Ovary (tissue), 9 donors: ENCODE data around the gene CNIH2. TPM values are rescaled to one million over a fixed set of nuclear protein-coding genes. Genes with fewer than 3 reads are reported as not detected.
"Not testable (repeated sequence)": the region's sequence is repeated elsewhere in the genome, so short reads cannot be mapped to it uniquely, and the experiment has no call there.

Source experiments
- DNase-seq, 5 donors: peaks; one replicate each; pipeline ENCODE4 v3.0.0-alpha.2; 2019 to 2020
- H3K27ac ChIP-seq, 2 donors: fragments of 200-600 bp; one replicate each; pipeline versions ENCODE4 v1.5.1 to v1.8.0; 2019 to 2022
- H3K27me3 ChIP-seq: fragments of 200-600 bp; one replicate; pipeline ENCODE4 v1.8.0; 2022
- H3K36me3 ChIP-seq: fragments of 200-600 bp; sonication (generic); one replicate; pipeline ENCODE4 v1.5.1; 2019
- H3K4me1 ChIP-seq: one replicate; pipeline ENCODE4 v1.8.1; 2013; ENCODE audit warnings: mild to moderate bottlenecking, moderate library complexity; ENCODE audit not compliant: insufficient read depth
- H3K4me3 ChIP-seq: fragments of 200-600 bp; sonication (generic); one replicate; pipeline ENCODE4 v1.5.1; 2017
- H3K9me3 ChIP-seq, 2 donors: fragments of 200-600 bp in 1 of 2; sonication (generic) in 1 of 2; one replicate each; pipeline versions ENCODE4 v1.5.1 to v1.8.1; 2013 to 2019; ENCODE audit warnings: mild to moderate bottlenecking in 1 of 2, moderate library complexity in 1 of 2
- EP300 ChIP-seq: sonication (generic); formaldehyde crosslinking; IDR thresholded peaks from one replicate; pipeline ENCODE4 v1.6.1; 2017; ENCODE audit warnings: antibody characterized with exemption
- POLR2A ChIP-seq: fragments of 450-650 bp; IDR thresholded peaks from one replicate; pipeline ENCODE4 v1.6.1; 2017; ENCODE audit warnings: antibody characterized with exemption, mild to moderate bottlenecking, moderate library complexity
- WGBS, 3 donors: extraction: QIAGEN DNeasy Blood & Tissue Kit in 1 of 3; methylation state at CpG; one replicate each; pipeline versions ENCODE4 v1.1.5 to v1.1.7; 2013 to 2017; 5-methylcytosine and 5-hydroxymethylcytosine counted together
- intact Hi-C, 4 donors: fragments of 100-400 bp; cut with DNase I; formaldehyde crosslinking; loops; one replicate each; pipeline versions ENCODE4 v1.11.0 to v1.15.1; 2022 to 2023
- polyA plus RNA-seq, 2 donors: library from polyadenylated mRNA; stranded (reverse); fragments of 200-250 nt in 1 of 2; fragments of 350-450 nt in 1 of 2; fragmentation: Illumina TruSeq in 1 of 2; extraction: RNeasy Lipid Tissue Mini Kit (QIAGEN cat#74804) in 1 of 2; gene quantifications; one replicate each; pipeline ENCODE4 v1.2.3, GENCODE V29; 2013 to 2014
- total RNA-seq, 7 donors: library from RNA; depleted of rRNA in 2 of 7; stranded (reverse); fragments of >200 nt in 2 of 7; fragmentation: NEBNext Ultra II Directional in 3 of 7; extraction: Animal tissue kit (Norgen Biotek cat#: 25700) in 3 of 7; gene quantifications; one replicate each; pipeline versions ENCODE4 v1.1.0 to v1.2.4, GENCODE V29; 2016 to 2023
- TF ChIP-seq, protein P1 (sequence below), 3 donors: fragments of 450-650 bp in 2 of 3; fragments of 200-600 bp in 1 of 3; IDR thresholded peaks; one replicate each; pipeline versions ENCODE4 v1.5.1 to v1.8.0; 2016 to 2022; ENCODE audit warnings: antibody characterized with exemption in 3 of 3, mild to moderate bottlenecking in 1 of 3
- donor health status: DM: no; HTN: no; CAD: no; lungs with moderate emphysema.
- donor health status: DM: no; HTN: no; CAD: no.
- donor health status: Bipolar disorder and iron deficiency.
- donor health status: DM: yes; HTN: yes; CAD: no.
- donor health status: DM: no; HTN: no; CAD: no.
- donor health status: DM: yes; HTN: yes; CAD: no.

The CNIH2 gene
- total and polyA plus RNA-seq, 9 donors, result 0.33 to 2.5 (median 0.65) TPM; not detected in 1

DNA sequence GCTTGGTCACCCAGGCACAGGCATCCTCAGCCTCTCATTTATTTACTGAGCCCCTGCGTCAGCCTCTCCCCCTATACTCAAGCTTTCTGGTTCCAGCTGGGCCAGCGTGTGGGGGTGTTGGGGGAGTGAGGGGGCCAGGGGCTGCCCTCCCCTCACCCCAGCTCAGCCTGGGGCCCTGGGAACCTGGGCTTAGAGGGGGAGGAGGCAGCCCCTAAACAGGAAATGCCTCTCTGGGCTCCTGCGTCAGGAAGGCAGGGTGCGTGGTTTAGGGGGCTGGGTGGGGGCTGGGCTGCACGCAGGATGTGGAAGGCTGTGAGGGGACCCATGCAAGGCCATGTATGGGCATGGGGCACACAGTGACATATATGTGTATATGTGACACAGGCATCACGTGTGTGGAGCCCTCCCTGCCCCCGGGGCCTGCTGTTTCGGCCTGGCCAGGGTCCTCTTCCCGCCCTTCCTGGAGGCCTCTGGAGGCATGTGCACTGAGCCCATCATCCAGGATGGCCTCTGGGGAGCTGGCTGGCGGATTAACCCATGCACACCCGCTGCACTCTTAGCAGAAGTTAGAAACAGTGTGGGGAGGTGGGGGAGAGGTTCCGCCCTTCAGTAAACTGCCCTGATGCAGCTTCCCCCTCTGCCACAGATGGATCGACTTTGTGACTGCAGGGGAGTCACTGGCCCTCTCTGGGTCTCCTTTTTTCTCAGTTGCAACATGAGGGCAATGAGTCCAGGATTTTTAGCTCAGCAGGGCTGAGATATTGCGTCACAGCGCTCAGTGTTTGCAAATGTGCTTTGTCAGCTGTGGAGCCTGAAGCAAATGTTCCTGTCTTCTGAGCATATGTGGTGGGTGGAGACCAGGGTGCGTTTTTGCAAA is 40.0 kb downstream of the CNIH2 start:
- Histone ChIP-seq H3K27ac (peak overlapping the region; percentile 42 to 76), H3K9me3 (no peaks in the 10 kb centered on the region), H3K27me3 (no peaks in the 10 kb centered on the region), H3K4me3 (no peak overlapping the region), H3K4me1 (peaks cover 33% of the 10 kb centered on the region), H3K36me3 (no peaks in the 10 kb centered on the region)
- no peak for TF ChIP-seq POLR2A
- TF ChIP-seq, protein P1, sequence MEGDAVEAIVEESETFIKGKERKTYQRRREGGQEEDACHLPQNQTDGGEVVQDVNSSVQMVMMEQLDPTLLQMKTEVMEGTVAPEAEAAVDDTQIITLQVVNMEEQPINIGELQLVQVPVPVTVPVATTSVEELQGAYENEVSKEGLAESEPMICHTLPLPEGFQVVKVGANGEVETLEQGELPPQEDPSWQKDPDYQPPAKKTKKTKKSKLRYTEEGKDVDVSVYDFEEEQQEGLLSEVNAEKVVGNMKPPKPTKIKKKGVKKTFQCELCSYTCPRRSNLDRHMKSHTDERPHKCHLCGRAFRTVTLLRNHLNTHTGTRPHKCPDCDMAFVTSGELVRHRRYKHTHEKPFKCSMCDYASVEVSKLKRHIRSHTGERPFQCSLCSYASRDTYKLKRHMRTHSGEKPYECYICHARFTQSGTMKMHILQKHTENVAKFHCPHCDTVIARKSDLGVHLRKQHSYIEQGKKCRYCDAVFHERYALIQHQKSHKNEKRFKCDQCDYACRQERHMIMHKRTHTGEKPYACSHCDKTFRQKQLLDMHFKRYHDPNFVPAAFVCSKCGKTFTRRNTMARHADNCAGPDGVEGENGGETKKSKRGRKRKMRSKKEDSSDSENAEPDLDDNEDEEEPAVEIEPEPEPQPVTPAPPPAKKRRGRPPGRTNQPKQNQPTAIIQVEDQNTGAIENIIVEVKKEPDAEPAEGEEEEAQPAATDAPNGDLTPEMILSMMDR (IDR thresholded peaks at IDR 0.05), result no peak
- no peak for TF ChIP-seq EP300
- intact Hi-C loops, result no loop called here
- peak; percentile 52 to 75 (median 65) for DNase-seq
- WGBS, 3 donors, result 18 to 23% (median 19%) methylated on average over 15 to 16 of the region's 16 CpGs

DNA sequence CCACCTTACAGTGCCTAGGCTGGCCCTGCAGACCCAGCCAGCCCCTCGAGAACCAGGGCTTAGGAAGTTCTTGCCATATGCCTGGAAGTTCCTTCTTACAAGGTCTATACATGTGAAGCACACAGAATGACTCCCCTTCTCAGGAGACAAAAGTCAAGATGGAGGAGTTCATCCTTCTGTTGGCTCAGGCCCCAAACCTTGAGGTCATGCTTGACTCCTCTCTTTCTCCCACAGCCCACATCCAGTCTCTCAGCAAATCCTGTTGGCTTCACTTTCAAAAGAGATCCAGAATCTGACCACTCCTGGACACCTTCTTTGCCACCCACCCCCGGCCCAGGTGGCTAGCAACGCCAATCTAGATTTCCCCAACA is 40.6 kb downstream of the CNIH2 start:
- H3K27ac ChIP-seq, result peak overlapping the region in 1 of 2 donors; percentile 76
- peaks cover 32% of the 10 kb centered on the region for H3K4me1 ChIP-seq
- no peaks in the 10 kb centered on the region for H3K9me3 ChIP-seq
- intact Hi-C loops, result no loop called here
- no peak overlapping the region for H3K4me3 ChIP-seq
- no peaks in the 10 kb centered on the region for H3K27me3 ChIP-seq
- H3K36me3 ChIP-seq, result no peaks in the 10 kb centered on the region
- WGBS, 3 donors, result 51 to 73% (median 67%) methylated on average over 3 of the region's 3 CpGs
- peak in 1 of 5 donors; percentile 15 for DNase-seq
- TF ChIP-seq EP300 (no peak), POLR2A (no peak)
- TF ChIP-seq, protein P1 (IDR thresholded peaks at IDR 0.05), result no peak

DNA sequence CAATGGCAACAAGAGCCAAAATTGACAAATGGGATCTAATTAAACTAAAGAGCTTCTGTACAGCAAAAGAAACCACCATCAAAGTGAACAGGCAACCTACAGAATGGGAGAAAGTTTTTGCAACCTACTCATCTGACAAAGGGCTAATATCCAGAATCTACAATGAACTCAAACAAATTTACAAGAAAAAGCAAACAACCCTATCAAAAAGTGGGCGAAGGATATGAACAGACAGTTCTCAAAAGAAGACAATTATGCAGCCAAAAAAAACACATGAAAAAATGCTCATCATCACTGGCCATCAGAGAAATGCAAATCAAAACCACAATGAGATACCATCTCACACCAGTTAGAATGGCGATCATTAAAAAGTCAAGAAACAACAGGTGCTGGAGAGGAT is 42.3 kb downstream of the CNIH2 start:
- DNase-seq, H3K27ac ChIP-seq, H3K4me3 ChIP-seq, intact Hi-C loops, H3K27me3 ChIP-seq, H3K36me3 ChIP-seq, H3K9me3 ChIP-seq: not testable (repeated sequence)
- 96 to 100% (median 99%) methylated on average over 1 to 2 of the region's 2 CpGs for WGBS, 3 donors
- peaks cover 26% of the 10 kb centered on the region for H3K4me1 ChIP-seq

DNA sequence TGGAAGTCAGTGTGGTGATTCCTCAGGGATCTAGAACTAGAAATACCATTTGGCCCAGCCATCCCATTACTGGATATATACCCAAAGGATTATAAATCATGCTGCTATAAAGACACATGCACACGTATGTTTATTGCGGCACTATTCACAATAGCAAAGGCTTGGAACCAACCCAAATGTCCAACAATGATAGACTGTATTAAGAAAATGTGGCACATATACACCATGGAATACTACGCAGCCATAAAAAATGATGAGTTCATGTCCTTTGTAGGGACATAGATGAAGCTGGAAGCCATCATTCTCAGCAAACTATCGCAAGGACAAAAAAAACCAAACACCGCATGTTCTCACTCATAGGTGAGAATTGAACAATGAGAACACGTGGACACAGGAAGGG is 42.8 kb downstream of the CNIH2 start:
- H3K4me1 ChIP-seq, result peaks cover 26% of the 10 kb centered on the region
- H3K27ac ChIP-seq, DNase-seq, intact Hi-C loops, H3K9me3 ChIP-seq, H3K4me3 ChIP-seq, H3K27me3 ChIP-seq, H3K36me3 ChIP-seq: not testable (repeated sequence)
- WGBS, 3 donors, result 88 to 93% (median 92%) methylated on average over 6 of the region's 6 CpGs

- WGBS, 3 donors, result 86 to 88% (median 88%) methylated on average over 4 of the region's 4 CpGs
- TF ChIP-seq POLR2A (no peak), EP300 (no peak)
- TF ChIP-seq, protein P1 (IDR thresholded peaks at IDR 0.05), result no peak
- no peaks in the 10 kb centered on the region for H3K27me3 ChIP-seq
- no peak for DNase-seq
- no peaks in the 10 kb centered on the region for H3K36me3 ChIP-seq
- H3K9me3 ChIP-seq, result no peaks in the 10 kb centered on the region
- peaks cover 23% of the 10 kb centered on the region for H3K4me1 ChIP-seq
- H3K27ac ChIP-seq, result no peak overlapping the region
- H3K4me3 ChIP-seq, result no peak overlapping the region
- intact Hi-C loops, result no loop called here
Measured at GRCh38 chr11:66321606-66322005, 43.6 kb downstream of the CNIH2 start.
